ENCODE data around the gene LY9.

The LY9 gene

GRCh38 chr1:160846281-160846680 is 50.3 kb downstream of the LY9 start:
- peaks cover 0 to 3% (median 0%) of the 10 kb centered on the region in 5 donors for H3K27me3 ChIP-seq (ENCODE audit: control insufficient read depth in 5 of 5, insufficient read depth in 4 of 5, low read length in 5 of 5)
- no peaks in the 10 kb centered on the region for H3K4me1 ChIP-seq (ENCODE audit: control insufficient read depth in 5 of 5, insufficient read depth in 5 of 5, low read length in 5 of 5)
- no peak overlapping the region for H3K4me3 ChIP-seq (ENCODE audit: low read depth in 1 of 5, low read length in 5 of 5)
- H3K9ac ChIP-seq (ENCODE audit: low read length in 5 of 5): no peak overlapping the region
- H3K27ac ChIP-seq (ENCODE audit: low read depth, low read length): no peak overlapping the region
- peaks cover 0 to 3% (median 0%) of the 10 kb centered on the region in 5 donors for H3K9me3 ChIP-seq (ENCODE audit: control insufficient read depth in 5 of 5, low read length in 5 of 5)
- no peaks in the 10 kb centered on the region for H3K36me3 ChIP-seq (ENCODE audit: control insufficient read depth in 5 of 5, insufficient read depth in 5 of 5, low read length in 5 of 5)

DNA sequence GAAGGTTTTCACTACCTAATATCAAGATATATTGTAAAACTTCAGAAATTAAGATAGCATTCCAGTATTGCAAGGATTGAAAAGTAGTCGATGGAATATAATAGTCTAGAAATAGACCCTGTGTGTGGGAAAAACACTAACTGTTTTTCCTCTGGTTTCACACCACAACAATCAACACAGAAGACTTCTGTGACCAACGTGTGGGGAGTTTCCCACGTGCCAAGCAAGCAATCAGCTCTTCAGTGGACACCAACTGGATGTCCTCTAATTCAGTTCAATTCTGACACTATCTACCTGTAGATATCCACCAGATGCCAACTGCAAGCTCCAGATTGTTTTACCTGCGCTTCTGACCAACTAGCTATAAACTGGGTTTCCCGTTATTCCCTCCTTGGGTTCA is 54.6 kb downstream of the LY9 start:
- Histone ChIP-seq H3K4me1 (ENCODE audit: control insufficient read depth in 5 of 5, insufficient read depth in 5 of 5, low read length in 5 of 5) (no peaks in the 10 kb centered on the region), H3K27me3 (ENCODE audit: control insufficient read depth in 5 of 5, insufficient read depth in 4 of 5, low read length in 5 of 5) (no peaks in the 10 kb centered on the region), H3K4me3 (ENCODE audit: low read depth in 1 of 5, low read length in 5 of 5) (no peak overlapping the region), H3K36me3 (ENCODE audit: control insufficient read depth in 5 of 5, insufficient read depth in 5 of 5, low read length in 5 of 5) (no peaks in the 10 kb centered on the region), H3K27ac (ENCODE audit: low read depth, low read length) (no peak overlapping the region), H3K9me3 (ENCODE audit: control insufficient read depth in 5 of 5, low read length in 5 of 5) (peaks cover 0 to 6% (median 0%) of the 10 kb centered on the region in 5 donors), H3K9ac (ENCODE audit: low read length in 5 of 5) (no peak overlapping the region)

DNA sequence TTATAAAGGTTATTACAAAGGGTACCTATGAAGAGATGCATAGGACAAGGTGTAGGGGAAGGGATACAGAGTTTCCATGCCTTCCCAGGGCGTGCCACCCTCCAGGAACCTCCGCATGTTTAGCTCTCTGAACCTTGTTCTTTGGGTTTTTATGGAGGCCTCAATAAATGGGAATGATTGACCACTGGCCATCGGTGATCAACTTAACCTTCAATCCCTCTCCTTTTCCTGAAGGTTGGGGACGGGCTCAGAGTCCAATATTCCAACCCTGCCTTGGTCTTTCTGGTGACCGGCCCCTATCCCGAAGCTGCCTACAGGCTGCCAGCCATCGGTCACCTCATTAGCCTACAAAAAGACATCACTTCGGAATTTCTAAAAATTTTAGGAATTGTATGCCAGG is 55.0 kb downstream of the LY9 start:
- no peak overlapping the region for H3K9ac ChIP-seq (ENCODE audit: low read length in 5 of 5)
- H3K4me1 ChIP-seq (ENCODE audit: control insufficient read depth in 5 of 5, insufficient read depth in 5 of 5, low read length in 5 of 5): no peaks in the 10 kb centered on the region
- H3K36me3 ChIP-seq (ENCODE audit: control insufficient read depth in 5 of 5, insufficient read depth in 5 of 5, low read length in 5 of 5): no peaks in the 10 kb centered on the region
- H3K27ac ChIP-seq (ENCODE audit: low read depth, low read length): no peak overlapping the region
- no peaks in the 10 kb centered on the region for H3K27me3 ChIP-seq (ENCODE audit: control insufficient read depth in 5 of 5, insufficient read depth in 4 of 5, low read length in 5 of 5)
- H3K9me3 ChIP-seq (ENCODE audit: control insufficient read depth in 5 of 5, low read length in 5 of 5): peaks cover 0 to 6% (median 0%) of the 10 kb centered on the region in 5 donors
- H3K4me3 ChIP-seq (ENCODE audit: low read depth in 1 of 5, low read length in 5 of 5): no peak overlapping the region

DNA sequence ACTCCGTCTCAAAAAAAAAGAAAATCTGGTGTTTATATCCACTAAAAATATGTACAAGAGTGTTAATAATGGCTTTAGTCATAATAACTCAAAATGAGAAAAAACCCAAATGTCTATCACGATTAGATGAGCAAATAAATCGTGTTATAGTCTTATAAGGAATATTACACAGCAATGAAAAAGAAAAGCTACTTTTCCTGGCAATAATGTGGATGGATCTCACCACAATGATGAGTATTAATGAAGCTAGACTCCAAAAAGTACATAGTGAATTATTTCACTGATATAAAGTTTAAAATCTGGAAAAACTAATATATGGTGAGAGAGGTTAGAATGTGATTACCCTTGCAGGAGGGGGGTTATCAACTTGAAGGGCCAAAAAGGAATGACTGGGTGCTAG is 57.0 kb downstream of the LY9 start:
- Histone ChIP-seq H3K9ac (ENCODE audit: low read length in 5 of 5) (no peak overlapping the region), H3K27ac (ENCODE audit: low read depth, low read length) (no peak overlapping the region), H3K4me3 (ENCODE audit: low read depth in 1 of 5, low read length in 5 of 5) (no peak overlapping the region), H3K9me3 (ENCODE audit: control insufficient read depth in 5 of 5, low read length in 5 of 5) (peaks cover 0 to 5% (median 0%) of the 10 kb centered on the region in 5 donors), H3K4me1 (ENCODE audit: control insufficient read depth in 5 of 5, insufficient read depth in 5 of 5, low read length in 5 of 5) (no peaks in the 10 kb centered on the region), H3K27me3 (ENCODE audit: control insufficient read depth in 5 of 5, insufficient read depth in 4 of 5, low read length in 5 of 5) (no peaks in the 10 kb centered on the region), H3K36me3 (ENCODE audit: control insufficient read depth in 5 of 5, insufficient read depth in 5 of 5, low read length in 5 of 5) (no peaks in the 10 kb centered on the region)

- Histone ChIP-seq H3K36me3 (ENCODE audit: control insufficient read depth in 5 of 5, insufficient read depth in 5 of 5, low read length in 5 of 5) (no peaks in the 10 kb centered on the region), H3K4me3 (ENCODE audit: low read depth in 1 of 5, low read length in 5 of 5) (no peak overlapping the region), H3K9me3 (ENCODE audit: control insufficient read depth in 5 of 5, low read length in 5 of 5) (peaks cover 0 to 5% (median 0%) of the 10 kb centered on the region in 5 donors), H3K9ac (ENCODE audit: low read length in 5 of 5) (no peak overlapping the region), H3K27ac (ENCODE audit: low read depth, low read length) (no peak overlapping the region), H3K27me3 (ENCODE audit: control insufficient read depth in 5 of 5, insufficient read depth in 4 of 5, low read length in 5 of 5) (no peaks in the 10 kb centered on the region), H3K4me1 (ENCODE audit: control insufficient read depth in 5 of 5, insufficient read depth in 5 of 5, low read length in 5 of 5) (peaks cover 0 to 7% (median 0%) of the 10 kb centered on the region in 5 donors)
Observed at GRCh38 chr1:160853754-160854153, 57.8 kb downstream of the LY9 start.

DNA sequence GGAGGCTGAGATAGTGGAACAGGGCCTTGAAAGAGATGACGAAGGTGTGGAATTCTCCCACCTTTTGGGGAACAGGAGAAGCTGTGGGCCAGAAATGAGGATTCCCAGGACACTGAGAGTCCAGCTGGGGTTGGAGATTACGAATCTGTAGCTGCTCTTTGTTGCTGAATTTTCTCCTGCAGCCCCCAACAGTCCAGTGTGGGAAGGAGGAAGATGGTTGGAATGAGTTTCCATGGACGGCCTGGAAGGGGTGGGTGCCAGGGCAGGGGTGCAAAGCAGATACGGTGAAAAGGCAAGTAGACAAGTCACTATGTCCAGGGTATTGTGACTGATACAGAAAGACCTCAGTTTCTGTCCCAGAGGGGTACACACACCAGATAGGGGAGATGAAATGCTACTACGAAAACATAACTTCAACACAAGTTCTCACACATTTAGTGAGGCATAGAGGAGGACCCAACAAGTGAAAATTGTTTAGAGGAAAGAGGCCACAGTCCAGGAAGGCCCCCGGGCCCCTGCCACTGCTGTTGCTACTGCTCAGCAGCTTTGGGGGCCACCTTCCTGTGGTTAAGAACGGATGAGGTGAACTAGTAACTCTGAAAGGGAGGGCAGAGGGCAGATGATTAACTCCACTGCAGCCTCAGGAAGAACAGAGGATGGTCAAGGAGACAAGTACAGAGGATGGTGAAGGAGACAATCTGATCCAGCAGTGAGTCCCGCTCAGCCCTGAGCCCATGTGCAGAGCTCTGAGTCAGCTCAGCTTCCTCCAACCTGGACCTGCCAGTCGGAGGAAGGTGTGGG is 59.4 kb downstream of the LY9 start:
- Histone ChIP-seq H3K4me1 (ENCODE audit: control insufficient read depth in 5 of 5, insufficient read depth in 5 of 5, low read length in 5 of 5) (peaks cover 0 to 15% (median 0%) of the 10 kb centered on the region in 5 donors), H3K4me3 (ENCODE audit: low read depth in 1 of 5, low read length in 5 of 5) (no peak overlapping the region), H3K27ac (ENCODE audit: low read depth, low read length) (no peak overlapping the region)

DNA sequence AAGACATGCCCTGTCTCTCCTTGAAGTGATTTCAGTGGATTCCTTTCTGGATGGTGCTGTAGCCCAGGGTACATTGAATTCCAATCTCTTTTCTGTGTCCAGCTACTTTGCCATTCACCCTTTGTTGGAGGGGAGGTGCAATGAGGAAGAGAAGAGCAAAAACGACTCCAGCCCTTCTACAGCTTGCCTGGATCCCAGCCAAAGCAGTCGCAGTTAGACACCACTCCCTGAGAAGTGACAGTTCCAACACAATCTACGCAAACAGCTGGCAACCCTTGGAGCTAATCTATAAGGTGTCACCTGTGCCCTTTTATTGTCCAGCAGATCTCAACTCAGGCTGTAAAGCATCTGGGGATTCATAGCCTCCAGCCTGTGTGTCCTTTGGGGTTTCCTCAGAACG is 62.1 kb downstream of the LY9 start:
- peaks cover 0 to 31% (median 10%) of the 10 kb centered on the region in 5 donors for H3K4me1 ChIP-seq (ENCODE audit: control insufficient read depth in 5 of 5, insufficient read depth in 5 of 5, low read length in 5 of 5)
- H3K27me3 ChIP-seq (ENCODE audit: control insufficient read depth in 5 of 5, insufficient read depth in 4 of 5, low read length in 5 of 5): peaks cover 0 to 5% (median 3%) of the 10 kb centered on the region in 5 donors
- H3K36me3 ChIP-seq (ENCODE audit: control insufficient read depth in 5 of 5, insufficient read depth in 5 of 5, low read length in 5 of 5): no peaks in the 10 kb centered on the region
- H3K9me3 ChIP-seq (ENCODE audit: control insufficient read depth in 5 of 5, low read length in 5 of 5): peaks cover 0 to 2% (median 0%) of the 10 kb centered on the region in 5 donors
- H3K9ac ChIP-seq (ENCODE audit: low read length in 5 of 5): no peak overlapping the region
- no peak overlapping the region for H3K27ac ChIP-seq (ENCODE audit: low read depth, low read length)
- no peak overlapping the region for H3K4me3 ChIP-seq (ENCODE audit: low read depth in 1 of 5, low read length in 5 of 5)

More for the DNA sequence above, 59.4 kb downstream of the LY9 start:
- peaks cover 0 to 5% (median 0%) of the 10 kb centered on the region in 5 donors for H3K9me3 ChIP-seq (ENCODE audit: control insufficient read depth in 5 of 5, low read length in 5 of 5)
- H3K36me3 ChIP-seq (ENCODE audit: control insufficient read depth in 5 of 5, insufficient read depth in 5 of 5, low read length in 5 of 5): no peaks in the 10 kb centered on the region
- no peak overlapping the region for H3K9ac ChIP-seq (ENCODE audit: low read length in 5 of 5)
- no peaks in the 10 kb centered on the region for H3K27me3 ChIP-seq (ENCODE audit: control insufficient read depth in 5 of 5, insufficient read depth in 4 of 5, low read length in 5 of 5)

- Histone ChIP-seq H3K4me1 (ENCODE audit: control insufficient read depth in 5 of 5, insufficient read depth in 5 of 5, low read length in 5 of 5) (peaks cover 0 to 31% (median 12%) of the 10 kb centered on the region in 5 donors), H3K9me3 (ENCODE audit: control insufficient read depth in 5 of 5, low read length in 5 of 5) (no peaks in the 10 kb centered on the region), H3K4me3 (ENCODE audit: low read depth in 1 of 5, low read length in 5 of 5) (no peak overlapping the region)
Observed at GRCh38 chr1:160858507-160858906, 62.5 kb downstream of the LY9 start.

GRCh38 chr1:160859166-160859565 is 63.2 kb downstream of the LY9 start:
- peaks cover 0 to 5% (median 3%) of the 10 kb centered on the region in 5 donors for H3K27me3 ChIP-seq (ENCODE audit: control insufficient read depth in 5 of 5, insufficient read depth in 4 of 5, low read length in 5 of 5)
- no peak overlapping the region for H3K4me3 ChIP-seq (ENCODE audit: low read depth in 1 of 5, low read length in 5 of 5)
- H3K27ac ChIP-seq (ENCODE audit: low read depth, low read length): no peak overlapping the region

More at GRCh38 chr1:160858507-160858906, 62.5 kb downstream of the LY9 start:
- Histone ChIP-seq H3K27ac (ENCODE audit: low read depth, low read length) (no peak overlapping the region), H3K36me3 (ENCODE audit: control insufficient read depth in 5 of 5, insufficient read depth in 5 of 5, low read length in 5 of 5) (no peaks in the 10 kb centered on the region), H3K9ac (ENCODE audit: low read length in 5 of 5) (no peak overlapping the region), H3K27me3 (ENCODE audit: control insufficient read depth in 5 of 5, insufficient read depth in 4 of 5, low read length in 5 of 5) (peaks cover 0 to 5% (median 3%) of the 10 kb centered on the region in 5 donors)

GRCh38 chr1:160860840-160861505 is 65.0 kb downstream of the LY9 start:
- Histone ChIP-seq H3K9ac (ENCODE audit: low read length in 5 of 5) (no peak overlapping the region), H3K4me3 (ENCODE audit: low read depth in 1 of 5, low read length in 5 of 5) (no peak overlapping the region), H3K9me3 (ENCODE audit: control insufficient read depth in 5 of 5, low read length in 5 of 5) (no peaks in the 10 kb centered on the region), H3K36me3 (ENCODE audit: control insufficient read depth in 5 of 5, insufficient read depth in 5 of 5, low read length in 5 of 5) (no peaks in the 10 kb centered on the region), H3K27me3 (ENCODE audit: control insufficient read depth in 5 of 5, insufficient read depth in 4 of 5, low read length in 5 of 5) (peaks cover 0 to 5% (median 3%) of the 10 kb centered on the region in 5 donors), H3K4me1 (ENCODE audit: control insufficient read depth in 5 of 5, insufficient read depth in 5 of 5, low read length in 5 of 5) (peaks cover 0 to 34% (median 12%) of the 10 kb centered on the region in 5 donors), H3K27ac (ENCODE audit: low read depth, low read length) (no peak overlapping the region)

More at GRCh38 chr1:160859166-160859565, 63.2 kb downstream of the LY9 start:
- Histone ChIP-seq H3K36me3 (ENCODE audit: control insufficient read depth in 5 of 5, insufficient read depth in 5 of 5, low read length in 5 of 5) (no peaks in the 10 kb centered on the region), H3K9ac (ENCODE audit: low read length in 5 of 5) (no peak overlapping the region), H3K4me1 (ENCODE audit: control insufficient read depth in 5 of 5, insufficient read depth in 5 of 5, low read length in 5 of 5) (peaks cover 0 to 31% (median 12%) of the 10 kb centered on the region in 5 donors), H3K9me3 (ENCODE audit: control insufficient read depth in 5 of 5, low read length in 5 of 5) (no peaks in the 10 kb centered on the region)
